HG03378 (cell line): ENCODE data around the gene STXBP5.

Source experiments
- ATAC-seq: cut with Tn5 transposase; IDR thresholded peaks from one replicate; pipeline ENCODE4 v1.9.1; 2021; ENCODE audit warnings: mild to moderate bottlenecking, moderate library complexity; ENCODE audit not compliant: unreplicated experiment

Gene STXBP5

GRCh38 chr6:147207837-147208754, 3.9 kb downstream of the STXBP5 start:
- no peak for ATAC-seq

GRCh38 chr6:147209762-147210449, 5.7 kb downstream of the STXBP5 start:
- no peak for ATAC-seq

DNA sequence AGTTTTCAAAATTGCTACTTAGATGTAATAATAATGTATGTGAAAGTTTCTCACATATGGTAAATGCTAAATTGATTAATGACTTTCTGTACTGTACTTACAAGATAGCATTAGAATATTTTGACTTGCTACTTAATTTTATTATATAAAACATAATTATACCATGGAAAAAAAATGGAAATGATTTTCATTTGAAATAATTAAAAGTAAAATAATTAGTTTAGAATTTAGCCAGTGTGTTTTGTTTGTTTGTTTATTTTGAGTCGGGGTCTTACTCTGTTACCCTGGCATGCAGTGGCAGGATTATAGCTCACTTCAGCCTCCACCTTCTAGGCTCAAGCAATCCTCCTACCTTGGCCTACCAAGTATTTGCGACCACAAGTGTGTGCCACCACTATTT, 7.1 kb downstream of the STXBP5 start:
- ATAC-seq, result no peak

DNA sequence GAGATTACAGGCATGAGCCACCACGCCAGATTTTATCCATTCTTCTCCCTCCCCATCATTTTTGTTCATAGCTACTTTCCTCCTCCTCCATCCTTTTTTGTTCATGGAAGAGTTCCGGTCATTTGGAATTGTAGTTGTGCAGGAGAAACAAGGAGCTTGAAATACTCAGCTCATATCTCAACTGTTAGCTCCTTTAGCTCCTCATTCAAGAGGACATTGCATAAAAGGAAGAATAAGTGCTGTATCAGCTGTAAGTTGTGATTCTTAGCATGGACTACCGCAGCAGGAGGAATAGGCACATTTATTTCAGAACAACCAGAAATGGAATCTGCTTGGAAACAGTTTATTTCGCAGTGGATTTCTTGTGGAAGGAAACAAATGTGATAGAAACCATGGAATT, 7.6 kb downstream of the STXBP5 start:
- no peak for ATAC-seq

DNA sequence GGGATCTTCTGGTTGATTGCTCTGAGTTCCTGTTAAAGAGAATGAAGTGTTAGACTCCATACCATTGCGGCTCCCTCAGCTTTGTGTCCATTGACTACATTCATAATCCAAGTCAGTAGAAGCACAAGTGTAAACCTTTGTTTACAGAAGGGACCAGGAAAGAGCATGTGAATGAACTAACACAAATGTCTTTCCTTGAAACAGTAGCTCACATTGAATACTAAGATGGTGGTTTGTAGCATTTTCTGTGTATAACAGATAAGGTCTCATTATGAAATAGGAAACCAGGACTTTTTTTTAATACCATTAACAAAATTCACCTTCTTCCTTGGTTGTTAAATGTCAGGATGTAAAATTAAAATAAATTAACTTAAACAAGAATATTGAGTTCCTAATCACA, 8.4 kb downstream of the STXBP5 start:
- no peak for ATAC-seq

DNA sequence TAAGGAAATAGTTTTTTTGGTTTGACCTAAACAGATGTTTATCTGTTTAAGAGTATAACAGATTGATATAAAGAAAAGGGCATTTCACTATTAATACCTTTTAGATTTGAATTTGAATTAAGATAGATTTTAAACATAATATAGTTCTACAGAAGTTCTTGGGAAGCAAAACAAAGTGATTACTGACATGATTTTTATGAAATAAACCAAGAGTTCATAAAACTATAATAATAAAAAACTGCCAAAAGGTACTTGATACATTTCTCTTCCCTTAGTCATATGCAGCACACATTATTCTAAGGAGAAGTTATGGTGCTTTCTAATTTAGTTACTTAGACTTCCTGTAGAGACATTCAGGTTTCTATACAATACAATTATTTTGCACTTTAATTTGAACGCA, 9.6 kb downstream of the STXBP5 start:
- ATAC-seq, result no peak

DNA sequence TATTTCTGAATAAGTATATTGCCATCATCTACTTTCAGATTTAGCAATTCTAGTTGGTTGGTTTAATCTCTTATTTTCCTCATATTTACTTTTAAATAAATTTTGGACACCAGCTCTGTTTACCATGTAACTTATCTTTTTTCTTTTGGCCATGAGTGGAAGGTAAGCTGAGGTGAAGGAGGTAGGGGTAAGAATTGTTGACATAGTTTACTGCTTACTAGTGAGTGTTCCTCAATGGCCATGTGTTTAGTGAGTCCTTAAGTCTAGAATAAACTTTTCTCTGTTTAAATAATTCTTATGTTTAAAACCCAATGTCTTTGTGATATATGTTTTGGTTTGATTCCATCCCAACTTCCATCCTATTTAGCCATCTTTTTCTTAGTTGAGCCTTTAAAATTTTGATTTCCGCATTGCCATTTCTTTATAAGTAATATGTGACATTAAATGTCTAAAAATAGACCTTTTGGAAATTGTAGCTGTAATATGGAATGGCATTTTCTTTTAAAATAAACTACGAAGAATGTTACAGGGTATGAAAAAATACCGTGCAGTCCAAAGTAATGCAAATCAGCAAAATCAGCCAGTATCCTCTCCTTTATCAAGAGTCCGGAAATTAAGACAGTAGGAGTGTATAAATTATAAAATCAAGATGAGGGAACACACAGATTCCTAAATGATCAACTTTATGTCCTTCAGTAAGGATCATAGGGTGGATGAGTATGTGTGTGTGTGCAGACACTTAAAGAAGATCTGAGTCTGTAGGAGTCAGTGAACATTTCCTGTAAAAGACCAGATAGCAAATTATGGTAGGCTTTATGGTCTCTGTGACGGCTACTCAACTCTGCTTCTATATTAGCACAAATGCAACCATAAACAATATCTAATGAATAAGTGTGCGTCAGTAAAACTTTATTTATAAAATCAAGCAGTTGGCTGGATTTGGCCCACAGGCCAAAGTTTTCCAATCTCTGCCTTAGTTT, 10.3 kb downstream of the STXBP5 start:
- no peak for ATAC-seq

DNA sequence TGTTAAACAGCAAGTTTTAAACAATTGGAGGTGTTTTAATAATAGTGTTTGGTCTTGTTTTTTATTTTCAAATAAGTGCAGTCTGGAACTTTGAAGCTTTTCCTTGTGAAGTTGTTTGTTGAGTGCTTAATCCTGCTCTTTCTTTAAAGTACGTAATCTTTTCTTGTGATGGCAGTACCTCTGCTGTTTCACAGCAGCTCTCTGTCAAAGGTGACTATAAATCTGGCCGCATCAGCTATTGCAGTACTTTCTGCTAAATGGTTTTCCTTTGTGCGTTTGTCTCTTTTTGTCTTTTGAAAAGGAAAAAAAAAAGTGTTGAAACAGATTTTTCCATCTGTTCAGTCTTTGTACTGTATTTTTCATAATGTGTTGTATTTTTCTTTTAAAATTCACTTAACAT, 12.7 kb downstream of the STXBP5 start:
- ATAC-seq, result no peak

- ATAC-seq, result no peak
Observed at GRCh38 chr6:147217840-147218404, 13.7 kb downstream of the STXBP5 start.

- ATAC-seq, result no peak
Observed at GRCh38 chr6:147218797-147219196, 14.6 kb downstream of the STXBP5 start.

DNA sequence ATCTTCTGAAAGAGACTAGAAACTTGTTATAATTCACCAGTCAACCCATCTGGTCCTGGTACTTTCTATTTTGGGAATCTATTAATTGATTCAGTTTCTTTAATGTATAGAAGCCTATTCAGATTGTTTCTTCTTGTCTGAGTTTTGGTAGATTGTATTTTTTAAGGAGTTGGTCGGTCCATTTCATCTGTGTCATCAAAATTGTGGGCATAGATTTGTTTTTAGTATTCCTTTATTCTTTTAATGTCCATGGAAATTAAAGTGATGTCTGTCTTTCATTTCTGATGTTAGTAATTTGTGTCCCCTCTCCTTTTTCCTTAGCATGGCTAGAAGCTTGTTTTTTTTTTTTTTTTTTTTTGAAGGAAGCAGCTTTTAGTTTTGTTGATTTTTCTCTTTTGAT, 15.2 kb downstream of the STXBP5 start:
- no peak for ATAC-seq

- ATAC-seq, result no peak
Observed at GRCh38 chr6:147220345-147220744, 16.1 kb downstream of the STXBP5 start.

DNA sequence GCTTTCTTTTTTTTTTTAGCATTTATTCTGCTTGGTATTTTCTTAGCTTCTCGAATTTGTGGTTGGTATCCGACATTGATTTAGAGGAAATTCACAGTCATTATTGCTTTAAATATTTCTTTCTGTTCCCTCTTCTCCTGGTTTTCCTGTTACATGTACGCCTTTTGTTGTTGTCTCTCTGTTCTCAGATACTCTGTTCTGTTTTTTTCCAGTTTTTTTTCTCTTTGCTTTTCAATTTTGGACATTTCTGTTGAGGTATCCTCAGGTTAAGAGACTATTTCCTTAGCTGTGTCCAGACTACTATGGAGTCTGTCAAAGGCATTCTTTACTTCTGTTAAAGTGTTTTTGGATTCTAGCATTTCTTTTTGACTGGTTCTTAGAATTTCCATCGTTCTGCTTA, 17.5 kb downstream of the STXBP5 start:
- no peak for ATAC-seq

DNA sequence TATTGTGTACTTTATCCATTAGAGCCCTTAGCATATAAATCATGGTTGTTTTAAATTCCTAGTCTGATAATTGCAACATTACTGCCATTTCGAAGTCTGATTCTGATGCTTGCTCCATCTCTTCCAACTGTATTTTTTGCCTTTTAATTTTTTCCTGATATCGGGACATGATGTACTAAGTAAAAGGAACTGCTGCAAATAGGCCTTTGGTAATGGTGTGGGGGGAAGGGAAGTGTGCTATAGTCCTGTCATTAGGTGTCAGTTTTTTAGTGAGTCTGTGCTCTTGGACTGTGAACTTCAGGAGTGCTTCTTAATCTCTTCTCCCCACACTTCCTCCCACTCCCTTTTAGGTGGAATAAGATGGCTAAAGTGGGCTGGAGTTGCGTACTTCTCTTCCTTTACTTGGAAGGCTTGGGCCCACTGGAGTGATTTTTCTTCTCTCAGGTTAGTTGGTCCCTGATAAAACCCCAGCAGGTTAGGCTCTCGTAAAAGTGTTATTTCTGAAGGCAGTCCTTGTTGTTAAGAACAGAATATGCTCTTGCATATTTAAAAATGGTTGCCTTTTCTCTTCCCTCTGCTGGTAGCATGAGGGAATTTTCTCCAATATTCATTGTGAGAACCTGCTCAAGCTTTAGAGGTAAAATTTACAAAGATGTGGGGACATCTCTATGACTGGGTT, 18.1 kb downstream of the STXBP5 start:
- peak; percentile 50 for ATAC-seq

DNA sequence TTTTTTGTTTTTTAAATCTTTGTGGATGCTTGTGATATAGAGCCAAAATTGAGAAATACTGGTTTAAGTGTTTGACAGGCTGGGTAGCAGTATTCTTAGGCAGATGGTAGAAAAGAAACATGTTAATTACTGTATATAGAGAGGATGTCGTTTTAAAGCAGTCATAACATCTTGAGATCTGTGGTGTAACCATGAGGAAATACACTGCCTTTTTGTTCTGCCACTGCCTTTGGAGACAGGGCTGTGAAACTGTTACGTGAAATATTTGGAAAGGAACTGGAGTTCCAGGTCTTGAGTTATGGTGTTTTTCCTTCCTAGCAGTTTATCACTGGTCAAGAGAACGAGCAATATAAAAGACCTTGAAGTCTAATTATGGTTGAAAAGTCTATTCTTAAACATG, 19.5 kb downstream of the STXBP5 start:
- no peak for ATAC-seq

DNA sequence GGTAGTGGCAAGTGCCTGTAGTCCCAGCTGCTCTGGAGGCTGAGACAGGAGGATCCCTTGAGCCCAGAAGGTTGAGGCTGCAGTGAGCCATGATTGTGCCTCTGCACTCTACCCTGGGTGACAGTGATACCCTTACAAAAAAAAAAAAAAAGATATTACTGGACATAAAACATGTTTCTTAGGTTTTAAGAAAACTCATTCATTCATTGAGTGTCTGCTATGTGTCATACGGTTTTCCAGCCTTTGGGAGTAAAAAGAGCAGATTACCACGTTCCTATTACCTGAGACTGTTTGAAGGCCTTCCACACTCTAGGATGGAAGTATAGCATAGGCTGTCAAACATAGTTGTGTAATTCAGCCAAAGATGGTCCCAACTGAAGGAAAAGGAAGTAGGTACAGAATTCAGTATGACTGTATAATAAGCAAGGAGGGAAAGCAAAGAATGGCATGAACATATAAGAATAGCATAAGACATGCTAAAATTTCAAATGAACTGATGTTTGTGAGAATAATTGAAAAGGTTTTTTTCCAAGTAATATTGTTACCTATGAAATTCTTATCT, 22.0 kb downstream of the STXBP5 start:
- ATAC-seq, result no peak

DNA sequence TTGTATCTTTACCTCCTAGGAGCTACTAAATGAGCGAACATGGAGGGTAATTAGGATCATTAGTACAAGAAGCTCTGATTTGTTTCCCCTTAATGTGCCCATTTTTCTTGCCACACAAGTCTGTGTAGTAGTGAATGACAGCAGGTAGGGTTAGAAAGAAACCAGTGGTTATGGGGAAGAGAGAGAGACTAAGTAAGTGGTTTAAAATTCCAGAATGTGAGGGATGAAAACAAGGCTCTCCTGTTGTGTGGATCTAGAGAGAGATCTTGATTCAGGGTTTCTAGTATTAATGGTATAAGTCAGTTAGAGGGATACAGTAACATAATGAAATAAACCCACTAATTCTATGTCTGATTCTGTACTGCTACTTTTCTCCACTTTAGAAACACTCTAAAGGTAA, 22.7 kb downstream of the STXBP5 start:
- ATAC-seq, result no peak

GRCh38 chr6:147227770-147228320, 23.6 kb downstream of the STXBP5 start:
- no peak for ATAC-seq

GRCh38 chr6:147231589-147231988, 27.4 kb downstream of the STXBP5 start:
- ATAC-seq, result no peak

- no peak for ATAC-seq
Observed at GRCh38 chr6:147234685-147235084, 30.5 kb downstream of the STXBP5 start.
